HS-27A (cell line): ENCODE data around the gene PPP6R3.
"Not testable (repeated sequence)": the region's sequence is repeated elsewhere in the genome, so short reads cannot be mapped to it uniquely, and the experiment has no call there.

ENCODE experiments used
- DNase-seq: peaks from one replicate; pipeline ENCODE4 v3.0.0-alpha.2; 2012; ENCODE audit warnings: low read depth, missing footprints

Gene PPP6R3

DNA sequence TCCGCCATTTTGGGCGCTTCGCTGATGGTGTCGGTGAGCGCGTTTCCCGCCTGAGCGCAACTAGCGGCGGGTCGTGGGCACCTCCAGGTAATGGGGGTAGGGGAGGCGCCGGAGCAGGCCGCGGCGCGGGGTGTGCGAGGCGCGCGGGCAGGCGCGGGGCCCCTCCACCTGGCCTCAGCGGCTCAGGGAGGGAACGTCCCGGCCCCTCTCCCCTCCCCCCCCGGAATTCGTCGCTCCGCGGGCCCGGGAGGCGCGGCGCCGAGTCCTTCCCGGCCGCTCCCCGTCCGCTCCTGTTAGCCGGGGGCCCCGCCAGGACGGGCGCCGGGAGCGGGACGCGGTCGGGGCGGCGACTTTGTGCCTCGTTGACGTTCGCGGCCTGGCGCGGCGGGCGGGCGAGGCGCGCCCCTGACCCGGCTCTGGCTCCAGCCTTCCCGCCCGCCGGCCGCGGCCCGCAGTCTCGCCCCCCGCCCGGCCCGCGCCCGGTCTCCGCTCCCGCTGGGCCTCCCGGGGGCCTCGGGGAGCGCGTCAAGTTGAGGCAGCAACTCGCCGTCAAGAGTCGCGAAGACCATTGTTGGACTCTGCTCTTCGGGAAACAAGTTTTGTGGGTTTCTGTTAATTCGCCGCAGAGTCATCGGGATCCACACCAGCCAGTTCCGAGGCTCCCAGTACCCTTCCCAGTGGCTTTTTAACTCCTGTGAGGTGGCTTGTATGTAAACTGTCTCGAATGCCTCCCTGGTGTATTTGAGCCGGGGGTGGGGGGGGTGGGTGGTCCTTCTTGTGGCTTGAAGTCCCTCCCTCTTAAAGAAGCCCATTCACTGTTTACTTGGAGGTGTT, at the start of gene PPP6R3:
Gene PPP6R3 (plus strand): TSS at position 12 of the 834 bp plus-strand sequence. CDS start 76,913 bp downstream, outside the sequence.
- DNase-seq, result no peak

DNA sequence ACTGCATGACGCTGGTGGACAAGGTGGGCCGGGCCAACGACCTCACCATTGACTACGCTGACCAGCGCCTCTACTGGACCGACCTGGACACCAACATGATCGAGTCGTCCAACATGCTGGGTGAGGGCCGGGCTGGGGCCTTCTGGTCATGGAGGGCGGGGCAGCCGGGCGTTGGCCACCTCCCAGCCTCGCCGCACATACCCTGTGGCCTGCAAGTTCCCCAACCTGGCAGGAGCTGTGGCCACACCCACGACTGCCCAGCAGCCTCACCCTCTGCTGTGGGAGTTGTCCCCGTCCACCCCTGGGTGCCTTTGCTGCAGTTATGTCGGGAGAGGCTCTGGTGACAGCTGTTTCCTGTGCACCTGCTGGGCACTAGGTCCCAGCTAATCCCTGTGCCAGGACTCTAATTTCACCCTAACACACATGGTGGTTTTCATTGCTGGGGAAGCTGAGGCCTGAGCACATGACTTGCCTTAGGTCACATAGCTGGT, 49.0 kb upstream of the PPP6R3 start:
- DNase-seq, result no peak

GRCh38 chr11:68412593-68413475, 47.7 kb upstream of the PPP6R3 start:
- DNase-seq, result no peak

GRCh38 chr11:68413591-68413999, 47.0 kb upstream of the PPP6R3 start:
- DNase-seq, result no peak

GRCh38 chr11:68414496-68415221, 45.9 kb upstream of the PPP6R3 start:
- no peak for DNase-seq

DNA sequence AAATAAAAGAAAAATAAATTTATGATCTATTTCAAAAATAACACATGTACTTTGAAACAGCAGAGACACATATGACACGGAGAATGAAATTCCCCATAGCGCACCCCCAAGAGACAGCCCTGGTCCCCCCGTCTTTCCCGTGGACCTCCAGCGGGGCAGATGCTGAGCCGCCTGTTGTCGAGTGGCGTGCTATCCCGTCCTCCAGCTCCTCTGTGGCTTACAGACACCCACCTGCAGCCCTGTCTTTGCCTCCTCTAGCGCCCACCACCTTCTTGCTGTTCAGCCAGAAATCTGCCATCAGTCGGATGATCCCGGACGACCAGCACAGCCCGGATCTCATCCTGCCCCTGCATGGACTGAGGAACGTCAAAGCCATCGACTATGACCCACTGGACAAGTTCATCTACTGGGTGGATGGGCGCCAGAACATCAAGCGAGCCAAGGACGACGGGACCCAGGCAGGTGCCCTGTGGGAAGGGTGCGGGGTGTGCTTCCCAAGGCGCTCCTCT, 44.4 kb upstream of the PPP6R3 start:
- no peak for DNase-seq

DNA sequence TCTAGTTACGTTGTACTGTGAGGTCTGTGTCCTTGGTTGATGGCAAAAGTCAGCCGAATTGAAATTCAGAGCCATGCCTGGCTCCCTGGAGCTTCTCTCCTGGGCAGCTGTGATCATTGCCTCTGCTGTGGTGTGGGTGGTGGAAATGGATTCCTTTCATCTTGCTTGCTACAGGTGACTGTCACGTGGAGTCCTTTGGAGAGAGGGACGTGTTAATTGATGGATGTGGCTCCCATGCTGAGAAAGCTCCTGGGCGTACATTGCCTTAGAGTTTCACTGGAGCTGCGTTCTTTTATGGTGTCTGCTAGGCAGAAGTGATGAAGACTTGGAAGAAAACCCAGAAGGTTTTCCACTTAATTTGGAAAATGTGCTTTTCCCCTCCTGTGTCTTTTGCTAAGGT, 41.9 kb upstream of the PPP6R3 start:
- DNase-seq, result no peak

GRCh38 chr11:68420171-68420570, 40.4 kb upstream of the PPP6R3 start:
- no peak for DNase-seq

GRCh38 chr11:68423481-68423880, 37.1 kb upstream of the PPP6R3 start:
- DNase-seq, result no peak

- DNase-seq, result no peak
Measured at GRCh38 chr11:68424101-68424632, 36.4 kb upstream of the PPP6R3 start.

- DNase-seq, result no peak
Measured at GRCh38 chr11:68424981-68425865, 35.3 kb upstream of the PPP6R3 start.

- no peak for DNase-seq
Measured at GRCh38 chr11:68425866-68426380, 34.6 kb upstream of the PPP6R3 start.

GRCh38 chr11:68429661-68430060, 30.9 kb upstream of the PPP6R3 start:
- DNase-seq, result no peak

DNA sequence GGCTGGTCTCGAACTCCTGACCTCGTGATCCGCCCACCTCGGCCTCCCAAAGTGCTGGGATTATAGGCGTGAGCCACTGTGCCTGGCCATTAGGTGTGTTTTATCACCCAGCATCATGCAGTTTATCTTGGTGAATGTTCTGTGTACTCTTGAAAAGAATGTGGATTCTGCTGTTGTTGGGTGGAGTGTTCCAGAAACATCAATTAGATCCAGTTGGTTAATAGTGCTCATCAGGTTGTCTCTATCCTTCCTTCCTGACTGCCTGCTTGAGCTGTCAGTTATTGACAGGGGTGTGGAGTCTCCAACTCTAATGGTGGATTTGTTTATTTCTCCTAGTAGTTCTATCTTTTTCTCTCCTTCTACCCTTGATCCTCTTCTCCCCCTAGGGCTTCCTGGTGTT, 30.2 kb upstream of the PPP6R3 start:
- DNase-seq, result no peak

DNA sequence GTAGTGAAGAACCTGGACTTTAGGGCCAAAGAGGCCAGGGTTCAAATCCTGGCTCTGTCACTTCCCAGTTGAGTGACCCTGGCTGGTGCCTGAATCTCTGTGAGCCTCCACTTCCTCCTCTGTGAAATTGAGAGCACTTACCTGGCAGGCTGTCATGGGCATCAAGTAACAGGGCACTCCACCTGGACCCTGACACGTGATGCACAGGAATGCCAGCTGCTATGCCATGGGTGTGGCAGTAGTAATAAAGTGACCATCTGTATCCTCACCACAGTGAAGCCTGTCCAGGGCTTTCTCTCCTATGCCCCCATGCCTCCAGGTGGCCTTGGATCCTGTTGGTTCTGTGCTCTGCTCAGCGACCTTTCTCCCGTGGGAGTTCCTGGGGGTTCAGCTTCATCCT, 29.8 kb upstream of the PPP6R3 start:
- DNase-seq, result no peak

- DNase-seq, result no peak
Measured at GRCh38 chr11:68431984-68432645, 28.4 kb upstream of the PPP6R3 start.

DNA sequence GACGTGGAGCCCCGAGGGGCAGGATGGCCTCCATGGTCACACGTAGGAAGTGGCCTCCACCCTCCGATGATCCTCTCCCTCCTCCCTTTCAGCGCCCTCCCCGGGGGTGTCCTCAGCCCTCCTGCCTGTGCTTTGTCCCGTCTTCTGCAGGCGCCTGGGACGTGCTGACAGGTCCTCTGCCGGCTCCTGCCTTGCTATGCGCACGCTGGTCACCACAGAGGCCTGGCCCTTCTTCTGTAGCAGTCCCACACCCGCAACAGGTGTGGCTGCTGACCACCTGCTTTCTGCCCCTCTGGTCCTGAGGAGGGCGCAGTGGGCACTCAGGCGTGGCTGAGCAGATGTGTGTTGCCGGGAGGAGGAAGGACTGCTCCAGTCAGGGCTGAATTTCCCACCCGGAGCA, 27.7 kb upstream of the PPP6R3 start:
- DNase-seq, result no peak

DNA sequence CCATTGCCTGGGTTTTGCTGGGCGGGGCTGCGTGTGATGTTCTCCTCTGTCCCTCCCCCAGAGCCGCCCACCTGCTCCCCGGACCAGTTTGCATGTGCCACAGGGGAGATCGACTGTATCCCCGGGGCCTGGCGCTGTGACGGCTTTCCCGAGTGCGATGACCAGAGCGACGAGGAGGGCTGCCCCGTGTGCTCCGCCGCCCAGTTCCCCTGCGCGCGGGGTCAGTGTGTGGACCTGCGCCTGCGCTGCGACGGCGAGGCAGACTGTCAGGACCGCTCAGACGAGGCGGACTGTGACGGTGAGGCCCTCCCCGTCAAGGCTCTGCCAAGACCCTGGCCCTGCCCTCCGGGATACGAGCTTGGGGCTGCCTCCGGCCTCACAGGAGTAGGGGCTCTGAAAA, 27.0 kb upstream of the PPP6R3 start:
- no peak for DNase-seq

GRCh38 chr11:68434159-68434558, 26.4 kb upstream of the PPP6R3 start:
- not testable (repeated sequence) for DNase-seq
